IMR-90 (cell line): Measurements from ENCODE around the gene ARHGAP31.

ENCODE experiments used
- BHLHE40 ChIP-seq: fragments of 150-350 bp; IDR thresholded peaks from 2 replicates; pipeline ENCODE4 v1.6.1; 2016; ENCODE audit warnings: mild to moderate bottlenecking, low read depth, low read length
- CHD1 ChIP-seq: IDR thresholded peaks from 2 replicates; pipeline ENCODE4 v1.6.1; 2012; ENCODE audit warnings: low read depth, low read length, improper control_type of control experiment
- CTCF ChIP-seq: conservative IDR thresholded peaks from 2 replicates; pipeline ENCODE4 v1.5.1; 2012; ENCODE audit warnings: mild to moderate bottlenecking, low read depth, low read length, improper control_type of control experiment
- FOS ChIP-seq: fragments of 150-350 bp; IDR thresholded peaks from 2 replicates; pipeline ENCODE4 v1.6.1; 2016; ENCODE audit warnings: low read depth, low read length
- MXI1 ChIP-seq: IDR thresholded peaks from 2 replicates; pipeline ENCODE4 v1.6.1; 2012; ENCODE audit warnings: low read depth, mild to moderate bottlenecking, low read length, moderate library complexity, borderline replicate concordance
- POLR2A ChIP-seq: IDR thresholded peaks from 2 replicates; pipeline ENCODE4 v1.6.1; 2012; ENCODE audit warnings: mild to moderate bottlenecking, low read depth, low read length
- RCOR1 ChIP-seq: IDR thresholded peaks from 2 replicates; pipeline ENCODE4 v1.6.1; 2012; ENCODE audit warnings: mild to moderate bottlenecking, low read length, improper control_type of control experiment; ENCODE audit not compliant: insufficient replicate concordance
- SMC3 ChIP-seq: fragments of 150-350 bp; IDR thresholded peaks from 2 replicates; pipeline ENCODE4 v1.6.1; 2016; ENCODE audit warnings: low read depth, mild to moderate bottlenecking, antibody characterized with exemption, low read length, moderate library complexity

DNA sequence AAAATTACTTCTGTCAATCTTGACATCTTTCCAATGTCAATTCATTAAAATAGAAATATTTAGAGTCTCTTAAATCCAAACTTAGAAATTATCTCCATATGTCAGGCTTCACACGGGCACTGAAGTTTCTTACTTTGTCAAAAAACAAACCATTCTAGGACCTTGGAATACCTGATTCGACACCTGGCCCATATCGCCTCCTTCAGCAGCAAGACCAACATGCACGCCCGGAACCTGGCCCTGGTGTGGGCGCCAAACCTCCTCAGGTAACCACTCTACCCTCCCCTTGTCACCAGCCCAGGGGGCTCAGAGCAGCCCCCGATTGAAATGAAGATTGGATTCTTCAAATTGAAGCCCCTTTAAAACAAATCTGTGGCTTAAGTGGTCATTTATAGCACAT, 88.0 kb downstream of the ARHGAP31 start:
- TF ChIP-seq FOS (no peak), POLR2A (no peak), CTCF (no peak), RCOR1 (no peak), BHLHE40 (no peak), SMC3 (no peak), CHD1 (no peak), MXI1 (no peak)
